Endothelial cell of umbilical vein (primary cell): ENCODE data around the gene VAV2.

Experiments used
- FOS ChIP-seq: IDR thresholded peaks from 2 replicates; pipeline ENCODE4 v1.6.1; 2011; ENCODE audit warnings: mild to moderate bottlenecking, low read length, moderate library complexity, borderline replicate concordance; ENCODE audit not compliant: insufficient read depth
- MYC ChIP-seq: IDR thresholded peaks from one replicate; pipeline ENCODE4 v1.6.1; 2011; ENCODE audit warnings: mild to moderate bottlenecking, low read depth, low read length
- POLR2A ChIP-seq: IDR thresholded peaks from 2 replicates; pipeline ENCODE4 v1.6.1; 2012; ENCODE audit warnings: low read depth, mild to moderate bottlenecking, control low read depth, low read length
- POLR2AphosphoS5 ChIP-seq: IDR thresholded peaks from 2 replicates; pipeline ENCODE4 v1.6.1; 2012; ENCODE audit warnings: low read depth, mild to moderate bottlenecking, control low read depth, low read length, moderate library complexity; ENCODE audit not compliant: insufficient read depth
- TF ChIP-seq, protein P1 (sequence below), 2 donors: IDR thresholded peaks; 1 replicate in 1 of 2; 2 replicates in 1 of 2; pipeline ENCODE4 v1.5.1; 2011; ENCODE audit warnings: low read length in 2 of 2, mild to moderate bottlenecking in 2 of 2, moderate library complexity in 2 of 2, control low read depth in 1 of 2, inconsistent platforms in 1 of 2, low read depth in 1 of 2; ENCODE audit not compliant: insufficient read depth in 1 of 2; ENCODE audit errors: extremely low read depth in 1 of 2
- TF ChIP-seq, protein P2 (sequence below): IDR thresholded peaks from 2 replicates; pipeline ENCODE4 v1.6.1; 2011; ENCODE audit not compliant: insufficient read depth, insufficient read length

DNA sequence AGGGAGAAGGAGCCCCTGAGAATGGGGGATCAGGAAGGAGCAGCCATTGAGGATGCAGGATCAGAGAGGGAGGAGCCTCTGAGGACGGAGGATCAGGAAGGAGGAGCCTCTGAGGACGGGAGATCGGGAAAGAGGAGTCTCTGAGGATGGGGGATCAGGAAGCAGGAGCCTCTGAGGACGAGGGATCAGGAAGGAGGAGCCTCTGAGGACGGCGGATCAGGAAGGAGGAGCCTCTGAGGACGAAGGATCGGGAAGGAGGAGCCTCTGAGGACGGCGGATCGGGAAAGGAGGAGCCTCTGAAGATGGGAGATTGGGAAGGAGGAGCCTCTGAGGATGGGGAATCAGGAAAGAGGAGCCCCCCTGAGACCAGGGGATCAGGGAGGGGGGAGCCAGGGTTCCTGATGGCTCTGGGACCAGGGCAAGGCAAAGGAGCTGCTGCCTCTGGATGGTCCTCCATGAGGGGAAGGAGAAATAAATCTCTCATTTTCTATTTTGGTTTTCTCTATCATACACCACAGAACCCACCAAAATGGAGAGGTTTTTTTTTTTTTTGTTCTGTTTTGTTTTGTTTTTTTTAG, 231.3 kb downstream of the VAV2 start:
- TF ChIP-seq, protein P1, sequence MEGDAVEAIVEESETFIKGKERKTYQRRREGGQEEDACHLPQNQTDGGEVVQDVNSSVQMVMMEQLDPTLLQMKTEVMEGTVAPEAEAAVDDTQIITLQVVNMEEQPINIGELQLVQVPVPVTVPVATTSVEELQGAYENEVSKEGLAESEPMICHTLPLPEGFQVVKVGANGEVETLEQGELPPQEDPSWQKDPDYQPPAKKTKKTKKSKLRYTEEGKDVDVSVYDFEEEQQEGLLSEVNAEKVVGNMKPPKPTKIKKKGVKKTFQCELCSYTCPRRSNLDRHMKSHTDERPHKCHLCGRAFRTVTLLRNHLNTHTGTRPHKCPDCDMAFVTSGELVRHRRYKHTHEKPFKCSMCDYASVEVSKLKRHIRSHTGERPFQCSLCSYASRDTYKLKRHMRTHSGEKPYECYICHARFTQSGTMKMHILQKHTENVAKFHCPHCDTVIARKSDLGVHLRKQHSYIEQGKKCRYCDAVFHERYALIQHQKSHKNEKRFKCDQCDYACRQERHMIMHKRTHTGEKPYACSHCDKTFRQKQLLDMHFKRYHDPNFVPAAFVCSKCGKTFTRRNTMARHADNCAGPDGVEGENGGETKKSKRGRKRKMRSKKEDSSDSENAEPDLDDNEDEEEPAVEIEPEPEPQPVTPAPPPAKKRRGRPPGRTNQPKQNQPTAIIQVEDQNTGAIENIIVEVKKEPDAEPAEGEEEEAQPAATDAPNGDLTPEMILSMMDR (IDR thresholded peaks at IDR 0.05; ENCODE audit: extremely low read depth in 1 of 2, insufficient read depth in 1 of 2, low read depth in 1 of 2, low read length in 2 of 2), result no peak
- TF ChIP-seq POLR2A (no peak), MYC (no peak), POLR2AphosphoS5 (no peak), FOS (no peak)
- TF ChIP-seq, protein P2, sequence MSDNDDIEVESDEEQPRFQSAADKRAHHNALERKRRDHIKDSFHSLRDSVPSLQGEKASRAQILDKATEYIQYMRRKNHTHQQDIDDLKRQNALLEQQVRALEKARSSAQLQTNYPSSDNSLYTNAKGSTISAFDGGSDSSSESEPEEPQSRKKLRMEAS, result no peak
